Measurements from ENCODE around the gene RCC2. TPM values are rescaled to one million over a fixed set of nuclear protein-coding genes. Genes with fewer than 3 reads are reported as not detected.

The RCC2 gene
- total and polyA plus RNA-seq, 2 of the 4 experiments (the other 2 are of a cell fraction): 24.0 to 38.9 TPM

DNA sequence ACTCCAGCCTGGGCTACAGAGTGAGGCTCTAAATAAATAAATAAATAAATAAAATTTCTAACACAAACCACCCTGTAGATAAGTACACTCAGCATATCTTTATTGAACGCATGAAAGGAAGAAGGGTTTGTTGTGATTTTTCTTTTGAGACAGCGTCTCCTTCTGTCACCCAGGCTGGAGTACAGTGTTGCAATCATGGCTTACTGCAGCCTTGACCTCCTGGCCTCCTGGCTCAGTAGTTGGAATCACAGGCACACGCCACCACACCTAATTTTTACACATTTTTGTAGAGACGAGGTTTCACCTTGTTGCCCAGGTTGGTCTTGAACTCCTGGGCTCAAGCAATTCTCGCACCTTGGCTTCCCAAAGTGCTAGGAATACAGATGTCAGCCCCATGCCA is 23.2 kb upstream of the RCC2 start:
- in situ Hi-C loops (cut with MboI; ENCODE audit: low sequenced_read_pairs) (no loop called here), intact Hi-C loops (cut with micrococcal nuclease) (no loop called here), dilution Hi-C loops (cut with HindIII; ENCODE audit: low sequenced_read_pairs, unreplicated experiment) (no loop called here)
- Histone ChIP-seq H3K14ac (replicated peaks; ENCODE audit: low read depth, low read length) (no peak overlapping the region), H2BK5ac (ENCODE audit: low read depth, low read length, poor library complexity, severe bottlenecking) (no peak overlapping the region), H2BK20ac (ENCODE audit: low read depth, low read length) (no peak overlapping the region), H3K4me2 (ENCODE audit: low read depth, low read length) (no peak overlapping the region), H4K91ac (ENCODE audit: insufficient read depth, low read depth, low read length) (no peak overlapping the region), H3K56ac (ENCODE audit: extremely low read depth, insufficient read depth, low read length) (no peak overlapping the region), H2BK120ac (ENCODE audit: low read depth, low read length) (no peak overlapping the region), H2AK9ac (replicated peaks; ENCODE audit: low read depth, low read length, poor library complexity) (no peak overlapping the region), H3K9me1 (ENCODE audit: insufficient read depth, low read length) (no peaks in the 10 kb centered on the region), H3K4me3 (ENCODE audit: insufficient read depth, low read depth, low read length) (no peak overlapping the region), H2AFZ (replicated peaks; ENCODE audit: low read length, poor library complexity) (no peak overlapping the region), H3K18ac (ENCODE audit: low read depth, low read length) (no peak overlapping the region), H4K5ac (ENCODE audit: low read depth, low read length) (no peak overlapping the region), H3K36me3 (ENCODE audit: control insufficient read depth, insufficient read depth, low read length) (no peaks in the 10 kb centered on the region), H3K9ac (ENCODE audit: low read depth, low read length) (no peak overlapping the region), H3K4me1 (ENCODE audit: control insufficient read depth, insufficient read depth, low read length) (no peaks in the 10 kb centered on the region), H3K9me3 (ENCODE audit: control insufficient read depth, insufficient read depth, low read length) (no peaks in the 10 kb centered on the region), H3K27ac (ENCODE audit: insufficient read depth, low read length) (no peak overlapping the region), H3K23ac (ENCODE audit: low read depth, low read length) (no peak overlapping the region), H4K8ac (ENCODE audit: low read depth in 2 of 2, low read length in 2 of 2) (no peak overlapping the region), H2AK5ac (ENCODE audit: low read depth, low read length) (no peak overlapping the region), H4K20me1 (ENCODE audit: insufficient read depth, low read length) (no peaks in the 10 kb centered on the region), H2BK15ac (ENCODE audit: low read depth, low read length) (no peak overlapping the region), H3K79me1 (ENCODE audit: low read depth in 1 of 2, low read length in 2 of 2) (no peaks in the 10 kb centered on the region), H3K27me3 (ENCODE audit: control insufficient read depth, insufficient read depth, low read length) (peaks cover 2% of the 10 kb centered on the region), H3K4ac (ENCODE audit: low read depth, low read length) (no peak overlapping the region)
- CTCF ChIA-PET: no interaction called here
- POLR2A ChIA-PET (ENCODE audit: unreplicated experiment): no interaction called here
- DNase-seq (no peak), ATAC-seq (ENCODE audit: low read depth) (no peak)
- no CpG with 5 or more reads among the region's 5 CpGs for WGBS, 2 experiments (ENCODE audit: extremely low coverage in 2 of 2, insufficient read length in 1 of 2)
- TF ChIP-seq, protein P1, sequence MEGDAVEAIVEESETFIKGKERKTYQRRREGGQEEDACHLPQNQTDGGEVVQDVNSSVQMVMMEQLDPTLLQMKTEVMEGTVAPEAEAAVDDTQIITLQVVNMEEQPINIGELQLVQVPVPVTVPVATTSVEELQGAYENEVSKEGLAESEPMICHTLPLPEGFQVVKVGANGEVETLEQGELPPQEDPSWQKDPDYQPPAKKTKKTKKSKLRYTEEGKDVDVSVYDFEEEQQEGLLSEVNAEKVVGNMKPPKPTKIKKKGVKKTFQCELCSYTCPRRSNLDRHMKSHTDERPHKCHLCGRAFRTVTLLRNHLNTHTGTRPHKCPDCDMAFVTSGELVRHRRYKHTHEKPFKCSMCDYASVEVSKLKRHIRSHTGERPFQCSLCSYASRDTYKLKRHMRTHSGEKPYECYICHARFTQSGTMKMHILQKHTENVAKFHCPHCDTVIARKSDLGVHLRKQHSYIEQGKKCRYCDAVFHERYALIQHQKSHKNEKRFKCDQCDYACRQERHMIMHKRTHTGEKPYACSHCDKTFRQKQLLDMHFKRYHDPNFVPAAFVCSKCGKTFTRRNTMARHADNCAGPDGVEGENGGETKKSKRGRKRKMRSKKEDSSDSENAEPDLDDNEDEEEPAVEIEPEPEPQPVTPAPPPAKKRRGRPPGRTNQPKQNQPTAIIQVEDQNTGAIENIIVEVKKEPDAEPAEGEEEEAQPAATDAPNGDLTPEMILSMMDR (conservative IDR thresholded peaks at IDR 0.05; ENCODE audit: low read depth, low read length): no peak
- TF ChIP-seq, protein P2, sequence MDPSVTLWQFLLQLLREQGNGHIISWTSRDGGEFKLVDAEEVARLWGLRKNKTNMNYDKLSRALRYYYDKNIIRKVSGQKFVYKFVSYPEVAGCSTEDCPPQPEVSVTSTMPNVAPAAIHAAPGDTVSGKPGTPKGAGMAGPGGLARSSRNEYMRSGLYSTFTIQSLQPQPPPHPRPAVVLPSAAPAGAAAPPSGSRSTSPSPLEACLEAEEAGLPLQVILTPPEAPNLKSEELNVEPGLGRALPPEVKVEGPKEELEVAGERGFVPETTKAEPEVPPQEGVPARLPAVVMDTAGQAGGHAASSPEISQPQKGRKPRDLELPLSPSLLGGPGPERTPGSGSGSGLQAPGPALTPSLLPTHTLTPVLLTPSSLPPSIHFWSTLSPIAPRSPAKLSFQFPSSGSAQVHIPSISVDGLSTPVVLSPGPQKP (IDR thresholded peaks at IDR 0.05; ENCODE audit: borderline replicate concordance, low read depth, low read length): no peak
- no peak for TF ChIP-seq CEBPB (IDR thresholded peaks at IDR 0.05; ENCODE audit: low read depth, low read length)
- no peak for TF ChIP-seq RAD21 (IDR thresholded peaks at IDR 0.05; ENCODE audit: low read length)
- TF ChIP-seq BHLHE40 (IDR thresholded peaks at IDR 0.05; ENCODE audit: low read depth, low read length): no peak
- no peak for TF ChIP-seq NFE2L2 (IDR thresholded peaks at IDR 0.05; ENCODE audit: low read depth, low read length)
- TF ChIP-seq MAZ (IDR thresholded peaks at IDR 0.05; ENCODE audit: borderline replicate concordance, low read depth, low read length): no peak
- TF ChIP-seq MAFK (IDR thresholded peaks at IDR 0.05; ENCODE audit: low read depth, low read length): no peak
- no TSS peak for BruUV-seq (replicated peaks)
